Measurements from ENCODE around the gene NCK1. TPM values are rescaled to one million over a fixed set of nuclear protein-coding genes. Genes with fewer than 3 reads are reported as not detected.
A peak's percentile ranks its signal among the peaks of the same experiment; 100 is the strongest.

The NCK1 gene
- total and polyA plus RNA-seq, 10 of the 15 experiments (the other 5 are each of a cell fraction or from before 2014, with no cell fraction given): 15.6 to 33.4 (median 25.0) TPM

GRCh38 chr3:136947477-136947876 is 85.5 kb downstream of the NCK1 start:
- Histone ChIP-seq H2AFZ (ENCODE audit: control insufficient read depth, low read depth, low read length) (no peak overlapping the region), H3K4me1 (ENCODE audit: control insufficient read depth, insufficient read depth, low read length) (peaks cover 15% of the 10 kb centered on the region), H4K20me1 (ENCODE audit: control insufficient read depth, insufficient read depth) (no peaks in the 10 kb centered on the region), H3K4me3 (no peak overlapping the region), H3K27ac (ENCODE audit: control insufficient read depth, insufficient read depth) (no peak overlapping the region), H3K9me3 (replicated peaks; ENCODE audit: control insufficient read depth, insufficient read depth, low read length) (no peaks in the 10 kb centered on the region; the same call in 2 of the 3 replicates), H3K79me2 (ENCODE audit: control insufficient read depth, insufficient read depth, low read length) (peaks cover 2% of the 10 kb centered on the region; the same call in 1 of the 2 replicates), H3K9ac (ENCODE audit: control insufficient read depth, insufficient read depth, low read length) (no peak overlapping the region), H3K27me3 (replicated peaks in 1 of 2; ENCODE audit: control insufficient read depth in 2 of 2, insufficient read depth in 2 of 2, low read length in 1 of 2) (no peaks in the 10 kb centered on the region), H3K36me3 (ENCODE audit: control insufficient read depth in 2 of 2, insufficient read depth in 2 of 2, low read length in 1 of 2) (peaks cover 0 to 4% of the 10 kb centered on the region in 2 experiments; a peak in 2 of 4 replicates), H3K4me2 (ENCODE audit: control insufficient read depth, insufficient read depth) (no peak overlapping the region)
- intact Hi-C loops (cut with micrococcal nuclease; ENCODE audit: unreplicated experiment): no loop called here
- CTCF ChIA-PET: interaction anchor here (1.0 to 1.5 kb wide), 4 partner anchors 8 to 194 kb away, joined by 3 to 4 read pairs (median 3); no protein-coding TSS in a partner anchor
- FAIRE-seq (no peak), ATAC-seq (peak; percentile 31; the same call in 1 of the 3 replicates), DNase-seq (ENCODE audit: low read depth, low spot score) (no peak)
- POLR2A ChIA-PET: interaction anchor here (0.8 to 1.1 kb wide), 4 partner anchors 8 to 186 kb away, joined by 3 to 4 read pairs (median 3); no protein-coding TSS in a partner anchor
- in situ Hi-C loops (cut with MboI): no loop called here
- TF ChIP-seq PRDM15 (CRISPR knock-in tag; IDR thresholded peaks at IDR 0.05) (no peak), CTCF (IDR thresholded peaks at IDR 0.05 in 2 of 3, conservative IDR thresholded peaks at IDR 0.05 in 1 of 3; ENCODE audit: control insufficient read depth in 2 of 3, extremely low read depth in 1 of 3, insufficient read depth in 1 of 3, low read depth in 3 of 3, low read length in 3 of 3) (no peak)
- SMC1A ChIA-PET (ENCODE audit: uncharacterized antibody, unreplicated experiment): interaction anchor here (0.9 to 2.4 kb wide), 10 partner anchors 9 to 194 kb away, joined by 3 to 9 read pairs (median 4); partner anchors contain the start of gene NCK1
- WGBS (ENCODE audit: insufficient coverage, insufficient replicate concordance, low lambda C conversion rate, missing lambda C conversion rate): 75% methylated on average over 2 of the region's 2 CpGs
- RAD21 ChIA-PET (ENCODE audit: unreplicated experiment): interaction anchor here (0.9 to 2.0 kb wide), 10 partner anchors 9 to 556 kb away, joined by 3 to 6 read pairs (median 3); partner anchors contain the start of genes NCK1 and STAG1
- no TSS peak for BruUV-seq (replicated peaks)

Measured in GM12878 (cell line).